Keratinocyte (primary cell): ENCODE results near the gene GRB10. TPM values are rescaled to one million over a fixed set of nuclear protein-coding genes. Genes with fewer than 3 reads are reported as not detected.

Source experiments
- DNase-seq: peaks from one replicate; pipeline ENCODE4 v3.0.0-alpha.2; 2011; ENCODE audit warnings: low read depth, missing footprints, low spot score
- FAIRE-seq: peaks from 2 replicates; lab custom pipeline; 2011; peaks lifted over from hg19 to GRCh38; lab: Jason Lieb, UNC
- H2AFZ ChIP-seq: 2 replicates; pipeline ENCODE4 v1.6.0; 2012; ENCODE audit warnings: low read length, control low read depth, inconsistent platforms; ENCODE audit not compliant: control insufficient read depth
- H3K27ac ChIP-seq: 2 replicates; pipeline ENCODE4 v1.5.1; 2011; ENCODE audit warnings: low read length; ENCODE audit not compliant: control insufficient read depth, insufficient read depth
- H3K27me3 ChIP-seq: 3 replicates; pipeline ENCODE4 v1.6.0; 2011; ENCODE audit warnings: low read length; ENCODE audit not compliant: control insufficient read depth, insufficient read depth; ENCODE audit errors: extremely low read depth
- H3K36me3 ChIP-seq, 2 experiments: 2 replicates in 1 of 2; 3 replicates in 1 of 2; pipeline ENCODE4 v1.5.1; 2011; ENCODE audit warnings: low read length in 2 of 2, mild to moderate bottlenecking in 1 of 2; ENCODE audit not compliant: control insufficient read depth in 2 of 2, insufficient read depth in 2 of 2; ENCODE audit errors: extremely low read depth in 1 of 2
- H3K4me1 ChIP-seq: 3 replicates; pipeline ENCODE4 v1.5.1; 2011; ENCODE audit warnings: low read length; ENCODE audit not compliant: control insufficient read depth, insufficient read depth; ENCODE audit errors: extremely low read depth
- H3K4me2 ChIP-seq: 3 replicates; pipeline ENCODE4 v1.6.0; 2011; ENCODE audit warnings: low read depth, low read length; ENCODE audit not compliant: control insufficient read depth, insufficient read depth; ENCODE audit errors: extremely low read depth
- H3K4me3 ChIP-seq, 3 experiments: fragments of 200-600 bp in 1 of 3; sonication (generic) in 1 of 3; 2 replicates in 2 of 3; 3 replicates in 1 of 3; pipeline ENCODE4 v1.5.1; 2011 to 2016; ENCODE audit warnings: low read length in 3 of 3, mild to moderate bottlenecking in 3 of 3, control low read depth in 2 of 3, inconsistent platforms in 1 of 3, low read depth in 1 of 3, mixed read lengths in 1 of 3, mixed run types in 1 of 3, moderate library complexity in 1 of 3; ENCODE audit not compliant: control insufficient read depth in 2 of 3, insufficient read depth in 2 of 3; ENCODE audit errors: extremely low read depth in 1 of 3
- H3K79me2 ChIP-seq: 2 replicates; pipeline ENCODE4 v1.6.0; 2012; ENCODE audit warnings: low read length; ENCODE audit not compliant: control insufficient read depth, insufficient read depth
- H3K9ac ChIP-seq: 3 replicates; pipeline ENCODE4 v1.6.0; 2011; ENCODE audit warnings: low read length; ENCODE audit not compliant: control insufficient read depth, insufficient read depth; ENCODE audit errors: extremely low read depth
- H3K9me1 ChIP-seq: 3 replicates; pipeline ENCODE4 v1.6.0; 2011; ENCODE audit warnings: low read length; ENCODE audit not compliant: control insufficient read depth, insufficient read depth; ENCODE audit errors: extremely low read depth
- H3K9me3 ChIP-seq: 2 replicates; pipeline ENCODE4 v1.5.1; 2012; ENCODE audit warnings: low read depth, low read length; ENCODE audit not compliant: control insufficient read depth
- H4K20me1 ChIP-seq: 3 replicates; pipeline ENCODE4 v1.6.0; 2011; ENCODE audit warnings: low read length; ENCODE audit not compliant: control insufficient read depth, insufficient read depth; ENCODE audit errors: extremely low read depth
- CTCF ChIP-seq, 3 experiments: IDR thresholded peaks in 1 of 3; conservative IDR thresholded peaks in 1 of 3; optimal IDR thresholded peaks in 1 of 3; 2 replicates in 2 of 3; 3 replicates in 1 of 3; pipeline versions ENCODE3 to v1.5.1; 2011; ENCODE audit warnings: low read length in 3 of 3, mild to moderate bottlenecking in 3 of 3, moderate library complexity in 2 of 3, control low read depth in 1 of 3, inconsistent platforms in 1 of 3; ENCODE audit not compliant: insufficient read depth in 2 of 3; ENCODE audit errors: extremely low read depth in 1 of 3
- EZH2 ChIP-seq: IDR thresholded peaks from one replicate; pipeline ENCODE4 v1.6.1; 2012; ENCODE audit warnings: inconsistent platforms, mild to moderate bottlenecking, low read length, moderate library complexity
- dilution Hi-C: fragments of 300-500 bp; cut with MboI; formaldehyde crosslinking; loops from one replicate; pipeline ENCODE4 v1.7.0; 2020; ENCODE audit warnings: low sequenced_read_pairs; ENCODE audit not compliant: extremely low pct_ligation_motif_present
- polyA plus RNA-seq, 5 experiments: library from polyadenylated mRNA; depleted of rRNA in 3 of 5; stranded (reverse) in 3 of 5; stranded (forward) in 1 of 5; unstranded in 1 of 5; fragments of >200 nt; gene quantifications; 1 replicate in 1 of 5; 2 replicates in 3 of 5; 3 replicates in 1 of 5; pipeline versions ENCODE4 v1.2.1 to v1.2.3, GENCODE V29; 2011 to 2012; ENCODE audit warnings: missing spikeins in 2 of 5, low read depth in 1 of 5, low replicate concordance in 1 of 5

The GRB10 gene
- polyA plus RNA-seq, 1 donor (not counting 4 experiments of a cell fraction or from before 2014, with no cell fraction given), result 4.4 TPM

- H3K27ac ChIP-seq, result no peak overlapping the region
- no peaks in the 10 kb centered on the region for H3K9me1 ChIP-seq
- peaks cover 21% of the 10 kb centered on the region for H3K79me2 ChIP-seq
- peaks cover 7% of the 10 kb centered on the region for H3K9me3 ChIP-seq
- H3K9ac ChIP-seq, result no peak overlapping the region
- H3K4me1 ChIP-seq, result peaks cover 5% of the 10 kb centered on the region
- dilution Hi-C loops, result no loop called here
- H3K4me2 ChIP-seq, result peak overlapping the region; percentile 87
- no peak for TF ChIP-seq CTCF (optimal IDR thresholded peaks at IDR 0.05 in 1 of 3, IDR thresholded peaks at IDR 0.05 in 1 of 3, conservative IDR thresholded peaks at IDR 0.05 in 1 of 3; ENCODE audit: extremely low read depth in 1 of 3, insufficient read depth in 2 of 3, low read length in 3 of 3)
- no peak for TF ChIP-seq EZH2
- no peak overlapping the region for H2AFZ ChIP-seq
- FAIRE-seq, result no peak
- no peaks in the 10 kb centered on the region for H3K36me3 ChIP-seq
- peak overlapping the region in 2 of 3 experiments; percentile 71 to 84 for H3K4me3 ChIP-seq
- H3K27me3 ChIP-seq, result peaks cover 26% of the 10 kb centered on the region
- peaks cover 14% of the 10 kb centered on the region for H4K20me1 ChIP-seq
- DNase-seq, result no peak
Measured at GRCh38 chr7:50791363-50791937, 8.8 kb upstream of the GRB10 start.

GRCh38 chr7:50790381-50790780 lies 7.7 kb upstream of the GRB10 start:
- no peak for FAIRE-seq
- H3K4me1 ChIP-seq, result peaks cover 5% of the 10 kb centered on the region
- peaks cover 23% of the 10 kb centered on the region for H3K79me2 ChIP-seq
- no peaks in the 10 kb centered on the region for H3K9me1 ChIP-seq
- no peak overlapping the region for H3K9ac ChIP-seq
- H3K9me3 ChIP-seq, result peaks cover 7% of the 10 kb centered on the region
- TF ChIP-seq CTCF (optimal IDR thresholded peaks at IDR 0.05 in 1 of 3, IDR thresholded peaks at IDR 0.05 in 1 of 3, conservative IDR thresholded peaks at IDR 0.05 in 1 of 3; ENCODE audit: extremely low read depth in 1 of 3, insufficient read depth in 2 of 3, low read length in 3 of 3) (no peak), EZH2 (no peak)
- H2AFZ ChIP-seq, result no peak overlapping the region
- no peaks in the 10 kb centered on the region for H3K36me3 ChIP-seq
- dilution Hi-C loops, result no loop called here
- DNase-seq, result no peak
- no peak overlapping the region for H3K4me3 ChIP-seq
- peaks cover 14% of the 10 kb centered on the region for H4K20me1 ChIP-seq
- H3K27ac ChIP-seq, result no peak overlapping the region
- H3K27me3 ChIP-seq, result peaks cover 26% of the 10 kb centered on the region
- no peak overlapping the region for H3K4me2 ChIP-seq
